Spleen (tissue), 11 donors: ENCODE measurements around the gene MAEL. TPM values are rescaled to one million over a fixed set of nuclear protein-coding genes. Genes with fewer than 3 reads are reported as not detected.

ENCODE experiments used
- DNase-seq: peaks from one replicate; pipeline ENCODE4 v3.0.0-alpha.2; 2020
- H3K27ac ChIP-seq, 8 donors: fragments of 200-600 bp; sonication (generic) in 7 of 8; 1 replicate in 4 of 8; 2 replicates in 4 of 8; pipeline versions ENCODE4 v1.5.0 to v1.8.0; 2016 to 2021; ENCODE audit warnings: inconsistent platforms in 4 of 8, mild to moderate bottlenecking in 4 of 8, moderate library complexity in 1 of 8
- H3K27me3 ChIP-seq, 7 donors: fragments of 200-600 bp; sonication (generic) in 6 of 7; replicated peaks in 1 of 7; 1 replicate in 4 of 7; 2 replicates in 3 of 7; pipeline versions ENCODE4 v1.5.0 to v1.8.0; 2016 to 2021; ENCODE audit warnings: inconsistent platforms in 3 of 7, mild to moderate bottlenecking in 1 of 7
- H3K36me3 ChIP-seq, 6 donors: fragments of 200-600 bp; sonication (generic) in 5 of 6; 1 replicate in 4 of 6; 2 replicates in 2 of 6; pipeline versions ENCODE4 v1.5.0 to v1.8.0; 2016 to 2021; ENCODE audit warnings: inconsistent platforms in 2 of 6
- H3K4me1 ChIP-seq, 6 donors: fragments of 200-600 bp; sonication (generic) in 5 of 6; 1 replicate in 3 of 6; 2 replicates in 3 of 6; pipeline versions ENCODE4 v1.5.0 to v1.8.0; 2016 to 2021; ENCODE audit warnings: inconsistent platforms in 3 of 6
- H3K4me3 ChIP-seq, 8 donors: fragments of 200-600 bp; sonication (generic) in 7 of 8; 1 replicate in 4 of 8; 2 replicates in 4 of 8; pipeline versions ENCODE4 v1.5.0 to v1.8.0; 2016 to 2021; ENCODE audit warnings: inconsistent platforms in 4 of 8, mild to moderate bottlenecking in 4 of 8, moderate library complexity in 2 of 8
- H3K9me3 ChIP-seq, 8 donors: fragments of 200-600 bp; sonication (generic) in 7 of 8; 1 replicate in 4 of 8; 2 replicates in 4 of 8; pipeline versions ENCODE4 v1.5.0 to v1.8.0; 2016 to 2021; ENCODE audit warnings: inconsistent platforms in 4 of 8
- CTCF ChIP-seq, 11 experiments: fragments of 200-600 bp in 7 of 11; fragments of 450-650 bp in 4 of 11; sonication (generic) in 4 of 11; IDR thresholded peaks in 8 of 11; conservative IDR thresholded peaks in 3 of 11; 1 replicate in 7 of 11; 2 replicates in 4 of 11; pipeline versions ENCODE4 v1.4.0 to v1.8.0; 2016 to 2021; ENCODE audit warnings: antibody characterized with exemption in 11 of 11, inconsistent platforms in 4 of 11, mild to moderate bottlenecking in 1 of 11
- POLR2A ChIP-seq, 3 donors: fragments of 450-650 bp; IDR thresholded peaks; one replicate each; pipeline ENCODE4 v1.5.1; 2017; ENCODE audit warnings: antibody characterized with exemption in 3 of 3, mild to moderate bottlenecking in 1 of 3
- POLR2AphosphoS5 ChIP-seq, 3 donors: sonication (generic); formaldehyde crosslinking; IDR thresholded peaks; one replicate each; pipeline ENCODE4 v1.5.1; 2017; ENCODE audit warnings: antibody characterized with exemption in 3 of 3
- WGBS, 5 donors: extraction: QIAGEN DNeasy Blood & Tissue Kit in 3 of 5; methylation state at CpG; one replicate each; pipeline versions ENCODE4 v1.1.5 to v1.1.7; 2013 to 2018; 5-methylcytosine and 5-hydroxymethylcytosine counted together
- intact Hi-C: fragments of 100-400 bp; cut with DNase I; formaldehyde crosslinking; loops from one replicate; pipeline ENCODE4 v1.15.0; 2023; ENCODE audit warnings: low total_unique reads
- polyA plus RNA-seq, 3 donors: library from polyadenylated mRNA; stranded (reverse); fragments of 200-250 nt; gene quantifications; one replicate each; pipeline ENCODE4 v1.2.1, GENCODE V29; 2013
- total RNA-seq, 7 donors: library from RNA; depleted of rRNA in 3 of 7; stranded (reverse); fragments of >200 nt in 3 of 7; fragmentation: NEBNext Ultra II Directional in 4 of 7; extraction: Animal tissue kit (Norgen Biotek cat#: 25700) in 4 of 7; gene quantifications; one replicate each; pipeline versions ENCODE4 v1.1.0 to v1.2.1, GENCODE V29; 2016 to 2021
- donor health status: healthy with polysubstance abuse.
- donor health status: DM: no; HTN: no; CAD: no; lungs with moderate emphysema.
- donor health status: DM: no; HTN: no; CAD: no.
- donor health status: Bipolar disorder and iron deficiency.
- donor health status: healthy.
- donor health status: DM: no; HTN: no; CAD: no.
- donor health status: DM: yes; HTN: yes; CAD: no.

The MAEL gene
- total and polyA plus RNA-seq, 10 donors = 0.05 TPM; not detected in 9

- intact Hi-C loops = no loop called here
- 61 to 74% (median 64%) methylated on average over 2 of the region's 2 CpGs for WGBS, 5 donors
- no peak for TF ChIP-seq POLR2A (IDR thresholded peaks at IDR 0.05)
- TF ChIP-seq POLR2AphosphoS5 (IDR thresholded peaks at IDR 0.05) = no peak
- no peak for TF ChIP-seq CTCF (IDR thresholded peaks at IDR 0.05 in 8 of 11, conservative IDR thresholded peaks at IDR 0.05 in 3 of 11)
These were observed 16.3 kb upstream of the MAEL start for GRCh38 chr1:166972826-166973225.

GRCh38 chr1:166974647-166975345, 14.3 kb upstream of the MAEL start:
- intact Hi-C loops = no loop called here
- no peak for TF ChIP-seq CTCF (IDR thresholded peaks at IDR 0.05 in 8 of 11, conservative IDR thresholded peaks at IDR 0.05 in 3 of 11)
- TF ChIP-seq POLR2AphosphoS5 (IDR thresholded peaks at IDR 0.05) = no peak
- no peak for TF ChIP-seq POLR2A (IDR thresholded peaks at IDR 0.05)
- H3K4me1 ChIP-seq = peaks cover 0 to 21% (median 15%) of the 10 kb centered on the region in 6 donors
- 1 to 4% (median 3%) methylated on average over 17 of the region's 17 CpGs for WGBS, 5 donors
- H3K36me3 ChIP-seq = no peaks in the 10 kb centered on the region
- no peaks in the 10 kb centered on the region for H3K9me3 ChIP-seq
- H3K27me3 ChIP-seq = peaks cover 0 to 67% (median 40%) of the 10 kb centered on the region in 7 donors
- no peak for DNase-seq
- H3K4me3 ChIP-seq = peak overlapping the region in 7 of 8 donors; percentile 16 to 83 (median 65)
- H3K27ac ChIP-seq = no peak overlapping the region

More at GRCh38 chr1:166972826-166973225, 16.3 kb upstream of the MAEL start:
- peaks cover 0 to 25% (median 15%) of the 10 kb centered on the region in 6 donors for H3K4me1 ChIP-seq
- H3K27me3 ChIP-seq = peaks cover 0 to 73% (median 40%) of the 10 kb centered on the region in 7 donors
- no peak overlapping the region for H3K27ac ChIP-seq
- no peak overlapping the region for H3K4me3 ChIP-seq
- no peak for DNase-seq
- H3K9me3 ChIP-seq = no peaks in the 10 kb centered on the region
- no peaks in the 10 kb centered on the region for H3K36me3 ChIP-seq

- TF ChIP-seq POLR2A (IDR thresholded peaks at IDR 0.05) = no peak
- Histone ChIP-seq H3K27me3 (peaks cover 0 to 60% (median 40%) of the 10 kb centered on the region in 7 donors), H3K4me3 (peak within 1 kb of the TSS; percentile 55 to 83 (median 64)), H3K9me3 (no peaks in the 10 kb centered on the region), H3K27ac (peak within 1 kb of the TSS in 3 of 8 donors; percentile 26 to 47 (median 33)), H3K4me1 (peaks cover 0 to 21% (median 14%) of the 10 kb centered on the region in 6 donors), H3K36me3 (no peaks in the 10 kb centered on the region)
- peak; percentile 85 for DNase-seq
- intact Hi-C loops = no loop called here
- WGBS, 5 donors = 0 to 1% (median 1%) methylated on average over 38 to 97 of the region's 97 CpGs
These were observed 13.5 kb upstream of the MAEL start, which contains the start of gene ILDR2 for GRCh38 chr1:166975361-166976129. Gene ILDR2 (minus strand): TSS chr1:166975540. CDS start chr1:166975268, 272 bp downstream.

- no peak overlapping the region for H3K4me3 ChIP-seq
- WGBS, 5 donors = 76 to 98% (median 93%) methylated on average over 2 of the region's 2 CpGs
- TF ChIP-seq POLR2A (IDR thresholded peaks at IDR 0.05) (no peak), POLR2AphosphoS5 (IDR thresholded peaks at IDR 0.05) (no peak), CTCF (IDR thresholded peaks at IDR 0.05 in 8 of 11, conservative IDR thresholded peaks at IDR 0.05 in 3 of 11) (no peak)
- H3K27me3 ChIP-seq = peaks cover 0 to 36% (median 16%) of the 10 kb centered on the region in 7 donors
- H3K9me3 ChIP-seq = no peaks in the 10 kb centered on the region
- no peak overlapping the region for H3K27ac ChIP-seq
- intact Hi-C loops = no loop called here
- peaks cover 0 to 21% (median 14%) of the 10 kb centered on the region in 6 donors for H3K4me1 ChIP-seq
- no peaks in the 10 kb centered on the region for H3K36me3 ChIP-seq
- no peak for DNase-seq
These were observed 11.1 kb upstream of the MAEL start for GRCh38 chr1:166977951-166978350.
